Testis (tissue), 2 donors: ENCODE measurements around the gene NCBP2.

Experiments
- CTCF ChIP-seq, 3 experiments: fragments of 450-650 bp in 2 of 3; fragments of 200-600 bp in 1 of 3; sonication (generic) in 1 of 3; IDR thresholded peaks; one replicate each; pipeline ENCODE4 v1.5.1; 2016 to 2019; ENCODE audit warnings: antibody characterized with exemption in 3 of 3, mild to moderate bottlenecking in 2 of 3, moderate library complexity in 1 of 3
- POLR2A ChIP-seq: fragments of 450-650 bp; IDR thresholded peaks from one replicate; pipeline ENCODE4 v1.6.1; 2017; ENCODE audit warnings: antibody characterized with exemption, mild to moderate bottlenecking, moderate library complexity

- TF ChIP-seq POLR2A (no peak), CTCF (IDR thresholded peaks at IDR 0.05) (no peak)
Observed at GRCh38 chr3:196963631-196963953, 21.3 kb upstream of the NCBP2 start.
